Neural cell (in vitro differentiated cells): ENCODE results near the gene RASGEF1C. TPM values are rescaled to one million over a fixed set of nuclear protein-coding genes. Genes with fewer than 3 reads are reported as not detected.

Experiments
- H2AFZ ChIP-seq: fragments of 200-600, 300-800 bp; sonication (generic), shearing (Covaris generic); 2 replicates; pipeline ENCODE4 v1.6.0; 2014; ENCODE audit warnings: low read depth, mild to moderate bottlenecking, antibody characterized with exemption, low read length, moderate library complexity
- H3F3A ChIP-seq: fragments of 200-600 bp; shearing (Covaris generic); 2 replicates; pipeline ENCODE4 v1.6.1; 2016; ENCODE audit warnings: mild to moderate bottlenecking, moderate library complexity, mixed read lengths, antibody characterized with exemption, low read length; ENCODE audit not compliant: insufficient read depth, poor library complexity, severe bottlenecking
- H3K27ac ChIP-seq: fragments of 200-600, 300-800 bp; sonication (generic), shearing (Covaris generic); 2 replicates; pipeline ENCODE4 v1.5.1; 2014; ENCODE audit warnings: mild to moderate bottlenecking, low read length, moderate library complexity
- H3K27me3 ChIP-seq: fragments of 300-800, 200-600 bp; sonication (generic), shearing (Covaris generic); 2 replicates; pipeline ENCODE4 v1.6.0; 2014; ENCODE audit warnings: mild to moderate bottlenecking, low read depth, low read length, moderate library complexity; ENCODE audit not compliant: insufficient read depth
- H3K36me3 ChIP-seq: fragments of 300-800, 200-600 bp; sonication (generic), shearing (Covaris generic); 2 replicates; pipeline ENCODE4 v1.5.1; 2014; ENCODE audit warnings: mild to moderate bottlenecking, antibody characterized with exemption, low read length, moderate library complexity; ENCODE audit not compliant: insufficient read depth
- H3K4me2 ChIP-seq: fragments of 300-800, 200-600 bp; sonication (generic), shearing (Covaris generic); 2 replicates; pipeline ENCODE4 v1.6.0; 2014; ENCODE audit warnings: mild to moderate bottlenecking, low read length
- H3K4me3 ChIP-seq: fragments of 300-800, 200-600 bp; sonication (generic), shearing (Covaris generic); 2 replicates; pipeline ENCODE4 v1.5.1; 2014; ENCODE audit warnings: mild to moderate bottlenecking, low read length, moderate library complexity
- H3K79me2 ChIP-seq: fragments of 200-600 bp; shearing (Covaris generic); replicated peaks from 2 replicates; pipeline ENCODE4 v1.6.0; 2014; ENCODE audit warnings: mild to moderate bottlenecking, low read length, moderate library complexity; ENCODE audit not compliant: insufficient read depth
- H3K9ac ChIP-seq: fragments of 300-800, 200-600 bp; sonication (generic), shearing (Covaris generic); 2 replicates; pipeline ENCODE4 v1.6.1; 2016; ENCODE audit warnings: mild to moderate bottlenecking, low read length, mixed read lengths
- H3K9me2 ChIP-seq: fragments of 200-600 bp; shearing (Covaris generic); 2 replicates; pipeline ENCODE4 v1.6.1; 2016; ENCODE audit warnings: mild to moderate bottlenecking, low read length, mixed read lengths; ENCODE audit not compliant: insufficient read depth
- H3K9me3 ChIP-seq: fragments of 200-600, 300-800 bp; sonication (generic), shearing (Covaris generic); 2 replicates; pipeline ENCODE4 v1.6.1; 2016; ENCODE audit warnings: mild to moderate bottlenecking, mixed run types, low read length, moderate library complexity, mixed read lengths
- H4K20me1 ChIP-seq: fragments of 200-600 bp; shearing (Covaris generic); 2 replicates; pipeline ENCODE4 v1.6.1; 2016; ENCODE audit warnings: mild to moderate bottlenecking, mixed run types; ENCODE audit not compliant: insufficient read depth
- EP300 ChIP-seq: fragments of 450-650 bp; conservative IDR thresholded peaks from 2 replicates; pipeline ENCODE4 v1.6.1; 2014; ENCODE audit warnings: antibody characterized with exemption, mild to moderate bottlenecking, moderate library complexity; ENCODE audit not compliant: poor library complexity, severe bottlenecking
- EZH2 ChIP-seq: fragments of 200-600, 300-800 bp; shearing (Covaris generic), sonication (generic); IDR thresholded peaks from 2 replicates; pipeline ENCODE4 v1.6.1; 2014; ENCODE audit warnings: antibody characterized with exemption, low read length, borderline replicate concordance, mild to moderate bottlenecking; ENCODE audit not compliant: insufficient read depth, poor library complexity, severe bottlenecking
- MXI1 ChIP-seq: fragments of 450-650 bp; conservative IDR thresholded peaks from 2 replicates; pipeline ENCODE4 v1.6.1; 2014; ENCODE audit warnings: antibody characterized with exemption, mild to moderate bottlenecking; ENCODE audit not compliant: poor library complexity, severe bottlenecking
- POLR2AphosphoS5 ChIP-seq: IDR thresholded peaks from 2 replicates; pipeline ENCODE4 v1.6.1; 2012
- RAD21 ChIP-seq: fragments of 450-650 bp; conservative IDR thresholded peaks from 2 replicates; pipeline ENCODE4 v1.6.1; 2014; ENCODE audit warnings: antibody characterized with exemption, mild to moderate bottlenecking, moderate library complexity
- SMC3 ChIP-seq: fragments of 450-650 bp; conservative IDR thresholded peaks from 2 replicates; pipeline ENCODE4 v1.6.1; 2014; ENCODE audit warnings: antibody characterized with exemption, mild to moderate bottlenecking, moderate library complexity; ENCODE audit not compliant: poor library complexity
- TAF1 ChIP-seq: IDR thresholded peaks from 2 replicates; pipeline ENCODE4 v1.6.1; 2012; ENCODE audit warnings: low read depth
- polyA plus RNA-seq: library from polyadenylated mRNA; depleted of rRNA; stranded (reverse); fragments of >200 nt; gene quantifications from 2 replicates; pipeline ENCODE4 v1.2.3, GENCODE V29; 2014
- TF ChIP-seq, protein P1 (sequence below): fragments of 450-650 bp; IDR thresholded peaks from 2 replicates; pipeline ENCODE4 v1.5.1; 2014; ENCODE audit warnings: antibody characterized with exemption, mild to moderate bottlenecking, moderate library complexity; ENCODE audit not compliant: poor library complexity, severe bottlenecking
- TF ChIP-seq, protein P2 (sequence below): IDR thresholded peaks from 2 replicates; pipeline ENCODE4 v1.6.1; 2012; ENCODE audit warnings: borderline replicate concordance

The RASGEF1C gene
- polyA plus RNA-seq, 1 donor from 2014 or later, result 5.3 TPM

DNA sequence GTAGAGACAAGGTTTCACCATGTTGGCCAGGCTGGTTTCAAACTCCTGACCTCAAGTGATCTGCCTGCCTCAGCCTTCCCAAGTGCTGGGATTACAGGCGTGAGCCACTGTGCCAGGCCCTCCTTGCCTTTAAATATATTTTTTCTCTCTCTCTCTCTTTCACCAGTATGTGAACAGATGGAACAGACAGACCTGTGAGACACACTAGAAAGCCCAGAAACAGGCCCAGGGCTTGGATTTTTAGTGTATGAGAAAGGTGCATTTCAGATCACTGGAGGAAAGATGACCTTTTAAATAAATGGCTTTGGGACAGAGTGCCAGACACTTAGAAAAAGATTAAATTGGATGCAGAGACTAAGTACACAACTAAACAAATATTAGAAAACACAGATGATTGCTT, 3.1 kb downstream of the RASGEF1C start:
- no peak overlapping the region for H3K4me2 ChIP-seq
- no peaks in the 10 kb centered on the region for H3K79me2 ChIP-seq
- no peaks in the 10 kb centered on the region for H3K9me3 ChIP-seq
- no peaks in the 10 kb centered on the region for H3F3A ChIP-seq
- no peak overlapping the region for H3K9ac ChIP-seq
- TF ChIP-seq EZH2, result no peak
- no peak for TF ChIP-seq SMC3
- no peak for TF ChIP-seq EP300
- TF ChIP-seq MXI1, result no peak
- TF ChIP-seq RAD21, result no peak
- TF ChIP-seq POLR2AphosphoS5, result no peak
- TF ChIP-seq, protein P1, sequence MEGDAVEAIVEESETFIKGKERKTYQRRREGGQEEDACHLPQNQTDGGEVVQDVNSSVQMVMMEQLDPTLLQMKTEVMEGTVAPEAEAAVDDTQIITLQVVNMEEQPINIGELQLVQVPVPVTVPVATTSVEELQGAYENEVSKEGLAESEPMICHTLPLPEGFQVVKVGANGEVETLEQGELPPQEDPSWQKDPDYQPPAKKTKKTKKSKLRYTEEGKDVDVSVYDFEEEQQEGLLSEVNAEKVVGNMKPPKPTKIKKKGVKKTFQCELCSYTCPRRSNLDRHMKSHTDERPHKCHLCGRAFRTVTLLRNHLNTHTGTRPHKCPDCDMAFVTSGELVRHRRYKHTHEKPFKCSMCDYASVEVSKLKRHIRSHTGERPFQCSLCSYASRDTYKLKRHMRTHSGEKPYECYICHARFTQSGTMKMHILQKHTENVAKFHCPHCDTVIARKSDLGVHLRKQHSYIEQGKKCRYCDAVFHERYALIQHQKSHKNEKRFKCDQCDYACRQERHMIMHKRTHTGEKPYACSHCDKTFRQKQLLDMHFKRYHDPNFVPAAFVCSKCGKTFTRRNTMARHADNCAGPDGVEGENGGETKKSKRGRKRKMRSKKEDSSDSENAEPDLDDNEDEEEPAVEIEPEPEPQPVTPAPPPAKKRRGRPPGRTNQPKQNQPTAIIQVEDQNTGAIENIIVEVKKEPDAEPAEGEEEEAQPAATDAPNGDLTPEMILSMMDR, result no peak
- H3K4me3 ChIP-seq, result no peak overlapping the region
- H3K36me3 ChIP-seq, result no peaks in the 10 kb centered on the region
- H3K27me3 ChIP-seq, result no peaks in the 10 kb centered on the region
- H3K9me2 ChIP-seq, result no peaks in the 10 kb centered on the region
- H4K20me1 ChIP-seq, result no peaks in the 10 kb centered on the region
- H3K27ac ChIP-seq, result no peak overlapping the region
- H2AFZ ChIP-seq, result no peak overlapping the region

DNA sequence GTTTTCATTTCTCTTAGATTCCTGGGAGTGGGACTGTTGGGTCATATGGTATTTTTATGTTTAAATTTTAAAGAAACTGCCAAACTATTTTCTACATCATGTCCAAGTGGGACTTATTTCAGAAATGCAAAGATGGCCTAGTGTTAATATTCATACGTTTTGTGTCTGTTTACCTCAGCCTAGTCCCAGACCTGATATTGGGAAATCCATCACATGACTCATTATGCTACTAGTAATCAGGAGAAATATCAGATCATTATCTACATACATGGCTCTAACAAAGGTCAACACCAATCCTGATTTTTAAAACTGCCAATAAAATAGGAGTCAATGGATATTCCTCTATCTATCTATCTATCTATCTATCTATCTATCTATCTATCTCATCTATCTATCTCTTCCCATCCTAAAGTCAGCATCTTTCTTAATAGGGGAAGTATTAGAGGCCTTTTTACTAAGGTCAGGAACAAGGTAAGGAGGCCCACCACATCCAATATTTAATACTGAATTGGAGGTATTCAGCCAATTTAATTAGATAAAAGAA, 4.7 kb downstream of the RASGEF1C start:
- no peak overlapping the region for H3K4me3 ChIP-seq
- H3K27ac ChIP-seq, result no peak overlapping the region
- no peak overlapping the region for H2AFZ ChIP-seq
- no peaks in the 10 kb centered on the region for H3K27me3 ChIP-seq
- no peak overlapping the region for H3K4me2 ChIP-seq
- no peaks in the 10 kb centered on the region for H3K36me3 ChIP-seq
- no peak overlapping the region for H3K9ac ChIP-seq
- H3K9me3 ChIP-seq, result no peaks in the 10 kb centered on the region
- TF ChIP-seq EZH2 (no peak), MXI1 (no peak), TAF1 (no peak), RAD21 (no peak)
- no peaks in the 10 kb centered on the region for H3K9me2 ChIP-seq
- H4K20me1 ChIP-seq, result no peaks in the 10 kb centered on the region
- no peaks in the 10 kb centered on the region for H3K79me2 ChIP-seq
- no peaks in the 10 kb centered on the region for H3F3A ChIP-seq

DNA sequence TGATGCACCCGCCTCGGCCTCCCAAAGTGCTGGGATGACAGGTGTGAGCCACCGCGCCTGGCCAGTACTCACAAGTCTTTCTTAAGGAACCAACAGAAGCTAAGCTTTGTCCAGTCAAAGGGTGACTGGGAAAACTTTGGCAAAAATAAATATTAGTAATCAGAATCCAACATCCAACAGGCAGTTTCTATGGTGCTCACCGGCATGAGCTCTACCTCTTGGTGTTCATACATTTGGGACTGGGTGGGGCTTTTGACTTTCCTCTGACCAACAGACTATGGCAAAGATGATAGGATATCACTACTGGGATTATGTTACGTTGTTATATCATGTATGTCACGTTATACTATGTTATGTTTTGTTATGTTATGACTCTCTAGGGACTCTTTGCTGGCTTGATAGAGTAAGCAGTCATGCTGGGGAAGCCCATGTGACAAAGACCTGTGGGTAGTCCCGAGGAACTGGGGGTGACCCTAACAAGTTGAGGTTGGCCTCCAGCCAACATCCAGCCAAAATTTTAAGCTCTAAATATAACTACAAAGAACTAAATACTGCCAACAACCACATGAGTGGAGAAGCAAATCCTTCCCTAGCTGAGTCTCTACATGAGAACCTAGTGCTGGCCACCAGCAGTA, 6.0 kb downstream of the RASGEF1C start:
- no peak overlapping the region for H2AFZ ChIP-seq
- no peaks in the 10 kb centered on the region for H4K20me1 ChIP-seq

More for the DNA sequence above, 6.0 kb downstream of the RASGEF1C start:
- Histone ChIP-seq H3K4me3 (no peak overlapping the region), H3K9ac (no peak overlapping the region), H3K27ac (no peak overlapping the region), H3K36me3 (no peaks in the 10 kb centered on the region), H3K4me2 (no peak overlapping the region), H3K79me2 (no peaks in the 10 kb centered on the region), H3K9me3 (no peaks in the 10 kb centered on the region), H3F3A (no peaks in the 10 kb centered on the region), H3K9me2 (no peaks in the 10 kb centered on the region), H3K27me3 (no peaks in the 10 kb centered on the region)
- TF ChIP-seq SMC3 (no peak), RAD21 (no peak), EP300 (no peak), MXI1 (no peak), TAF1 (no peak), POLR2AphosphoS5 (no peak), EZH2 (no peak)
- TF ChIP-seq, protein P1, result no peak
- TF ChIP-seq, protein P2, sequence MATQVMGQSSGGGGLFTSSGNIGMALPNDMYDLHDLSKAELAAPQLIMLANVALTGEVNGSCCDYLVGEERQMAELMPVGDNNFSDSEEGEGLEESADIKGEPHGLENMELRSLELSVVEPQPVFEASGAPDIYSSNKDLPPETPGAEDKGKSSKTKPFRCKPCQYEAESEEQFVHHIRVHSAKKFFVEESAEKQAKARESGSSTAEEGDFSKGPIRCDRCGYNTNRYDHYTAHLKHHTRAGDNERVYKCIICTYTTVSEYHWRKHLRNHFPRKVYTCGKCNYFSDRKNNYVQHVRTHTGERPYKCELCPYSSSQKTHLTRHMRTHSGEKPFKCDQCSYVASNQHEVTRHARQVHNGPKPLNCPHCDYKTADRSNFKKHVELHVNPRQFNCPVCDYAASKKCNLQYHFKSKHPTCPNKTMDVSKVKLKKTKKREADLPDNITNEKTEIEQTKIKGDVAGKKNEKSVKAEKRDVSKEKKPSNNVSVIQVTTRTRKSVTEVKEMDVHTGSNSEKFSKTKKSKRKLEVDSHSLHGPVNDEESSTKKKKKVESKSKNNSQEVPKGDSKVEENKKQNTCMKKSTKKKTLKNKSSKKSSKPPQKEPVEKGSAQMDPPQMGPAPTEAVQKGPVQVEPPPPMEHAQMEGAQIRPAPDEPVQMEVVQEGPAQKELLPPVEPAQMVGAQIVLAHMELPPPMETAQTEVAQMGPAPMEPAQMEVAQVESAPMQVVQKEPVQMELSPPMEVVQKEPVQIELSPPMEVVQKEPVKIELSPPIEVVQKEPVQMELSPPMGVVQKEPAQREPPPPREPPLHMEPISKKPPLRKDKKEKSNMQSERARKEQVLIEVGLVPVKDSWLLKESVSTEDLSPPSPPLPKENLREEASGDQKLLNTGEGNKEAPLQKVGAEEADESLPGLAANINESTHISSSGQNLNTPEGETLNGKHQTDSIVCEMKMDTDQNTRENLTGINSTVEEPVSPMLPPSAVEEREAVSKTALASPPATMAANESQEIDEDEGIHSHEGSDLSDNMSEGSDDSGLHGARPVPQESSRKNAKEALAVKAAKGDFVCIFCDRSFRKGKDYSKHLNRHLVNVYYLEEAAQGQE, result no peak
